ENCODE measurements around the gene SH2D3C. TPM values are rescaled to one million over a fixed set of nuclear protein-coding genes. Genes with fewer than 3 reads are reported as not detected.
"Not testable (repeated sequence)": the region's sequence is repeated elsewhere in the genome, so short reads cannot be mapped to it uniquely, and the experiment has no call there.

The SH2D3C gene
- total RNA-seq, 4 donors from 2014 or later = 4.7 to 8.1 (median 5.2) TPM

- H3K4me3 ChIP-seq = peak overlapping the region; percentile 16 to 38 (median 30)
- intact Hi-C loops (cut with DNase I; ENCODE audit: low total_unique reads) (no loop called here), in situ Hi-C loops (cut with MboI; ENCODE audit: low sequenced_read_pairs in 4 of 4) (no loop called here)
- H3K27ac ChIP-seq = peak overlapping the region; percentile 29 to 81 (median 64)
- no peaks in the 10 kb centered on the region for H3K36me3 ChIP-seq
- peaks cover 0 to under 1% (median 0%) of the 10 kb centered on the region in 3 donors for H3K27me3 ChIP-seq
- no peak for TF ChIP-seq CTCF (IDR thresholded peaks at IDR 0.05 in 4 of 5, conservative IDR thresholded peaks at IDR 0.05 in 1 of 5)
- TF ChIP-seq POLR2A (IDR thresholded peaks at IDR 0.05) = no peak
- peak; percentile 46 to 66 for ATAC-seq
- peak in 1 of 2 donors; percentile 42 for DNase-seq
- peaks cover 3 to 5% of the 10 kb centered on the region in 2 donors for H3K4me1 ChIP-seq
- H3K9me3 ChIP-seq = no peaks in the 10 kb centered on the region
Measured at GRCh38 chr9:127762111-127762676, 16.3 kb downstream of the SH2D3C start.

GRCh38 chr9:127761491-127761956 is 16.9 kb downstream of the SH2D3C start:
- DNase-seq (no peak), ATAC-seq (peak in 1 of 2 donors; percentile 19)
- in situ Hi-C loops (cut with MboI; ENCODE audit: low sequenced_read_pairs in 4 of 4) (no loop called here), intact Hi-C loops (cut with DNase I; ENCODE audit: low total_unique reads) (no loop called here)
- Histone ChIP-seq H3K27me3 (peaks cover 0 to 6% (median 0%) of the 10 kb centered on the region in 3 donors), H3K4me3 (peak overlapping the region; percentile 16 to 38 (median 30)), H3K36me3 (no peaks in the 10 kb centered on the region), H3K9me3 (no peaks in the 10 kb centered on the region), H3K4me1 (peaks cover 0 to 3% of the 10 kb centered on the region in 2 donors), H3K27ac (peak overlapping the region; percentile 29 to 81 (median 64))
- TF ChIP-seq POLR2A (IDR thresholded peaks at IDR 0.05) = no peak
- no peak for TF ChIP-seq CTCF (IDR thresholded peaks at IDR 0.05 in 4 of 5, conservative IDR thresholded peaks at IDR 0.05 in 1 of 5)

GRCh38 chr9:127761061-127761460 is 17.4 kb downstream of the SH2D3C start:
- Histone ChIP-seq H3K36me3 (no peaks in the 10 kb centered on the region), H3K4me1 (peaks cover 0 to 3% of the 10 kb centered on the region in 2 donors), H3K4me3 (peak overlapping the region in 2 of 4 donors; percentile 37 to 38), H3K9me3 (no peaks in the 10 kb centered on the region), H3K27ac (peak overlapping the region in 3 of 4 donors; percentile 51 to 81 (median 76)), H3K27me3 (peaks cover 0 to 9% (median 2%) of the 10 kb centered on the region in 3 donors)
- in situ Hi-C loops (cut with MboI; ENCODE audit: low sequenced_read_pairs in 4 of 4) (no loop called here), intact Hi-C loops (cut with DNase I; ENCODE audit: low total_unique reads) (no loop called here)
- no peak for ATAC-seq
- no peak for DNase-seq
- TF ChIP-seq POLR2A (IDR thresholded peaks at IDR 0.05) (no peak), CTCF (IDR thresholded peaks at IDR 0.05 in 4 of 5, conservative IDR thresholded peaks at IDR 0.05 in 1 of 5) (no peak)

- no peak for TF ChIP-seq CTCF (IDR thresholded peaks at IDR 0.05 in 4 of 5, conservative IDR thresholded peaks at IDR 0.05 in 1 of 5)
- no peak for TF ChIP-seq POLR2A (IDR thresholded peaks at IDR 0.05)
- H3K27ac ChIP-seq = peak overlapping the region in 3 of 4 donors; percentile 9 to 44 (median 33)
- peaks cover 0 to 10% of the 10 kb centered on the region in 2 donors for H3K4me1 ChIP-seq
- H3K27me3 ChIP-seq = peaks cover 6 to 30% (median 21%) of the 10 kb centered on the region in 3 donors
- H3K4me3 ChIP-seq = no peak overlapping the region
- intact Hi-C loops (cut with DNase I; ENCODE audit: low total_unique reads) (no loop called here), in situ Hi-C loops (cut with MboI; ENCODE audit: low sequenced_read_pairs in 4 of 4) (no loop called here)
- H3K9me3 ChIP-seq = no peaks in the 10 kb centered on the region
- ATAC-seq (no peak), DNase-seq (no peak)
- no peaks in the 10 kb centered on the region for H3K36me3 ChIP-seq
Measured at GRCh38 chr9:127758843-127759242, 19.6 kb downstream of the SH2D3C start.

GRCh38 chr9:127756776-127757175 is 21.7 kb downstream of the SH2D3C start:
- ATAC-seq; H3K4me3 ChIP-seq; DNase-seq; H3K27ac ChIP-seq; in situ Hi-C loops (cut with MboI; ENCODE audit: low sequenced_read_pairs in 4 of 4); intact Hi-C loops (cut with DNase I; ENCODE audit: low total_unique reads); H3K9me3 ChIP-seq; H3K36me3 ChIP-seq: not testable (repeated sequence)
- Histone ChIP-seq H3K27me3 (peaks cover 11 to 33% (median 32%) of the 10 kb centered on the region in 3 donors), H3K4me1 (peaks cover 0 to 10% of the 10 kb centered on the region in 2 donors)

Measured in gastrocnemius medialis (tissue), 4 donors.